Brain microvascular endothelial cell (primary cell): ENCODE results near the gene DCXR.
"Not testable (repeated sequence)": the region's sequence is repeated elsewhere in the genome, so short reads cannot be mapped to it uniquely, and the experiment has no call there.

Source experiments
- DNase-seq: peaks from one replicate; pipeline ENCODE4 v3.0.0-alpha.2; 2020
- H3K27ac ChIP-seq: fragments of 250-450 bp; sonication (Bioruptor Pico); 2 replicates; pipeline ENCODE4 v1.5.1; 2020; ENCODE audit warnings: mild to moderate bottlenecking, moderate library complexity
- H3K27me3 ChIP-seq: fragments of 250-450 bp; sonication (Bioruptor Pico); replicated peaks from 2 replicates; pipeline ENCODE4 v1.5.1; 2020; ENCODE audit warnings: mild to moderate bottlenecking
- H3K36me3 ChIP-seq: fragments of 250-450 bp; sonication (Bioruptor Pico); replicated peaks from 2 replicates; pipeline ENCODE4 v1.5.1; 2020; ENCODE audit warnings: mild to moderate bottlenecking
- H3K4me3 ChIP-seq: 2 replicates; pipeline ENCODE4 v1.5.1; 2011; ENCODE audit warnings: low read depth, mild to moderate bottlenecking, control low read depth, low read length, moderate library complexity
- in situ Hi-C: cut with HindIII; loops from 2 replicates; pipeline ENCODE4 v1.10.0; 2017; ENCODE audit warnings: low sequenced_read_pairs, low pct_ligation_motif_present
- TF ChIP-seq, protein P1 (sequence below): IDR thresholded peaks from 2 replicates; pipeline ENCODE4 v1.5.1; 2011; ENCODE audit warnings: low read depth, mild to moderate bottlenecking, moderate library complexity, low read length, control low read depth, inconsistent platforms; ENCODE audit errors: missing control alignments

Gene DCXR

GRCh38 chr17:82041144-82041814 lies 3.8 kb upstream of the DCXR start:
- no peaks in the 10 kb centered on the region for H3K36me3 ChIP-seq
- in situ Hi-C loops = no loop called here
- no peak overlapping the region for H3K27ac ChIP-seq
- TF ChIP-seq, protein P1, sequence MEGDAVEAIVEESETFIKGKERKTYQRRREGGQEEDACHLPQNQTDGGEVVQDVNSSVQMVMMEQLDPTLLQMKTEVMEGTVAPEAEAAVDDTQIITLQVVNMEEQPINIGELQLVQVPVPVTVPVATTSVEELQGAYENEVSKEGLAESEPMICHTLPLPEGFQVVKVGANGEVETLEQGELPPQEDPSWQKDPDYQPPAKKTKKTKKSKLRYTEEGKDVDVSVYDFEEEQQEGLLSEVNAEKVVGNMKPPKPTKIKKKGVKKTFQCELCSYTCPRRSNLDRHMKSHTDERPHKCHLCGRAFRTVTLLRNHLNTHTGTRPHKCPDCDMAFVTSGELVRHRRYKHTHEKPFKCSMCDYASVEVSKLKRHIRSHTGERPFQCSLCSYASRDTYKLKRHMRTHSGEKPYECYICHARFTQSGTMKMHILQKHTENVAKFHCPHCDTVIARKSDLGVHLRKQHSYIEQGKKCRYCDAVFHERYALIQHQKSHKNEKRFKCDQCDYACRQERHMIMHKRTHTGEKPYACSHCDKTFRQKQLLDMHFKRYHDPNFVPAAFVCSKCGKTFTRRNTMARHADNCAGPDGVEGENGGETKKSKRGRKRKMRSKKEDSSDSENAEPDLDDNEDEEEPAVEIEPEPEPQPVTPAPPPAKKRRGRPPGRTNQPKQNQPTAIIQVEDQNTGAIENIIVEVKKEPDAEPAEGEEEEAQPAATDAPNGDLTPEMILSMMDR = no peak
- DNase-seq = no peak
- no peak overlapping the region for H3K4me3 ChIP-seq
- H3K27me3 ChIP-seq = no peaks in the 10 kb centered on the region

DNA sequence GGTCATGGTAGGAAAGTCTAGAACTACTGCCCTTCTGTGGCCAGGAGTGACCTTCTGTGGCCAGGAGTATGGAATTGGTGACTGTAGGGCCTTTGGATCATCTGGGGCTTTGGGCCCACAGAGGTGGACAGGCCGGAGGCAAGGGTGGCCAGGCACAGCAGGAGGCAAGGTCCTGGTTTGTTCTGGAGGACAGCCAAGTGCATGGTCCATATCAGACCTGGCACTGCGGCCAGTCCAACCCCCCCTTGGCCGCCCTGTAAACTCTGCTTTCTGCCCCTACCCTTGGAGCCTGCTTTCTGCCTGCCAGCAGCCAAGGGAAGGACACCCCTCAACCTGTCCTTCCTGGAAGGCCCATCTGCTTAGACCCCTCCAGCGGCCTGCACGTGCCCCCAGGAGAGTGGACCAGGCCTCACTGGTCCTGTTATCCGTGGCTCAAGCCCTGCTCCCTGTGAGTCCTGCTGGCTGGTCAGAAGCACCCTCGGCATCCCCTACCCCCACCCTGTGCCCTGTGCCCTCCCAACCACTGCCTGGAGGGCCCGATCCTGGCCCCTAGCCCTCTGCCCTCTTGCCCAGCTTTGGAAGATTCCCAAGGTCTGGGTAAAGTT lies 2.3 kb upstream of the DCXR start:
- no peaks in the 10 kb centered on the region for H3K27me3 ChIP-seq
- in situ Hi-C loops = loop anchor here (10.0 kb wide), 1 partner anchor 65 kb away; the partner anchor contains the start of gene ASPSCR1
- no peaks in the 10 kb centered on the region for H3K36me3 ChIP-seq
- no peak overlapping the region for H3K27ac ChIP-seq
- TF ChIP-seq, protein P1 = no peak
- H3K4me3 ChIP-seq = no peak overlapping the region
- no peak for DNase-seq

DNA sequence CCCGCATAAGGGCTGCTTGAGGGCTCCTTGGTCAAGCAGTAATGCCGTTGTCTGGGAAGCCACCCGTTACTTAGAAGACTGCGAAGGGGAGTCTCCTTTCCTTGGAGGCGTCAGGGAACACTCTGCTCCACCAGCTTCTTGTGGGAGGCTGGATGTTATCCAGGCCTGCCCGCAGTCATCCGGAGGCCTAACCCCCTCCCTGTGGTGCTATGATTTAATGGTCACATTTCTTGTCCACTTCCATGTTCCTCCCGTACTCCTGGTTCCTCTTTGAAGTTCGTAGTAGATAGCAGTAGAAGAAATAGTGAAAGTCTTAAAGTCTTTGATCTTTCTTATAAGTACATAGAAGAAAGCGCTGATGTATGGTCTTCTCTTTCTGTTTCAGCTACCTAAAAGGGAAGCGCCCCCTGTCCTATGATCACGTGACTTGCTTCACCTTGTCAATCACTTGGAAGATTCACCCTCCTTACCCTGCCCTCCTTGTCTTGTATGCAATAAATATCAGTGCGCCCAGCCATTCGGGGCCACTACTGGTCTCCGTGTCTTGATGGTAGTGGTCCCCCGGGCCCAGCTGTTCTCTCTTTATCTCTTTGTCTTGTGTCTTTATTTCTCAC lies 1.4 kb upstream of the DCXR start:
- H3K4me3 ChIP-seq, H3K27me3 ChIP-seq, H3K27ac ChIP-seq, H3K36me3 ChIP-seq, DNase-seq: not testable (repeated sequence)
- in situ Hi-C loops = loop anchor here (10.0 kb wide), 1 partner anchor 64 kb away; the partner anchor contains the start of gene ASPSCR1

DNA sequence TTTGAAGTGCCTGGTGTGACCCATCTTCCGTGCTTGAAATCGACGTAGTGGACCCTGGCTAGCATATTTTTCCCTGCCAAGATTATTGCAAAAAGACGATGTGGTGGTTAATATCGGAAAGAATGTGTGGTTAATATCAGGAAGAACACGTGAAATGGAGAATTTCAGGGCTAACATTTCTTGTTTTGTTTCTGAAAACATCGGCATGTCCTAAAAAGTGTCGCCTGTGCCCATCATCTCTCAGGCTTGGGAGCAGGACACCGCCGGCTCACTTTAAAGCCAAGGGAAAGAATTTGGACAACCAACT lies 345 bp upstream of the DCXR start:
- H3K4me3 ChIP-seq = peak overlapping the region; percentile 41
- in situ Hi-C loops = loop anchor here (10.0 kb wide), 1 partner anchor 63 kb away; the partner anchor contains the start of gene ASPSCR1
- TF ChIP-seq, protein P1 = no peak

DNA sequence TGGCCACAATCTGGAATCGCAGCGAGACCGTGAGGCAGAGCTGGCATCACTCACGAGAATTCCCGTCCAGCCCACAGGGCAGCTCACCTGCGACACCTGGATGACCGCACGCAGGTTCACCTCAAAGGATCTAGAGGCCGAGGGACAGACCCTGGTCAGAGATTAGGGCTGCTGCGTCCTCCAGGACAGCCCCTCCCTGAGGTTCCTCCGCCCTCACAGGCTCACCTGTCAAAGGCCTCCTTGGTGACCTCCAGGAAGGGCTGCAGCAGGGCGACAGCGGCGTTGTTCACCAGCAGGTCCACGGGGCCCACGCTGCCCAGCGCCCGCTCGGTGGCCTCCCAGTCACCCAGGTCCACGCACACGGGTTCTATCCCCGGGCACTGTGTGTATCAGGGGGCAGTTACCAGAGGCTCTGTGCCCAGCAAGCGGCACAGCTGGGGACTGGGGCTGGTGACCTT lies 834 bp downstream of the DCXR start:
- Histone ChIP-seq H3K27ac (no peak overlapping the region), H3K4me3 (peak overlapping the region; percentile 67), H3K27me3 (no peaks in the 10 kb centered on the region), H3K36me3 (no peaks in the 10 kb centered on the region)
- no peak for DNase-seq
- in situ Hi-C loops = loop anchor here (10.0 kb wide), 1 partner anchor 62 kb away; the partner anchor contains the start of gene ASPSCR1
- TF ChIP-seq, protein P1 = no peak

More for the DNA sequence above, 345 bp upstream of the DCXR start:
- Histone ChIP-seq H3K27ac (no peak overlapping the region), H3K27me3 (no peaks in the 10 kb centered on the region), H3K36me3 (no peaks in the 10 kb centered on the region)
- no peak for DNase-seq

GRCh38 chr17:82035956-82036633 lies 1.4 kb downstream of the DCXR start:
- TF ChIP-seq, protein P1 = no peak
- Histone ChIP-seq H3K36me3 (no peaks in the 10 kb centered on the region), H3K4me3 (peak overlapping the region; percentile 67), H3K27me3 (no peaks in the 10 kb centered on the region), H3K27ac (no peak overlapping the region)
- DNase-seq = no peak
- in situ Hi-C loops = loop anchor here (10.0 kb wide), 1 partner anchor 61 kb away; the partner anchor contains the start of gene ASPSCR1
